ENCODE results near the gene CNOT3.
A peak's percentile ranks its signal among the peaks of the same experiment; 100 is the strongest.
"Not testable (repeated sequence)": the region's sequence is repeated elsewhere in the genome, so short reads cannot be mapped to it uniquely, and the experiment has no call there.

The CNOT3 gene

GRCh38 chr19:54179921-54180461 lies 42.4 kb downstream of the CNOT3 start:
- peaks cover 46 to 95% (median 84%) of the 10 kb centered on the region in 11 experiments for H3K36me3 ChIP-seq
- peaks cover 0 to 8% (median 0%) of the 10 kb centered on the region in 11 experiments; a peak in 2 of 22 replicates for H3K9me3 ChIP-seq (replicated peaks in 1 of 11)
- H3K4me3 ChIP-seq, result 0 out of 20 replicates have a peak overlapping the region, but pooled peaks of 2 of the 10 experiments have one; percentile 11 to 31
- H3K27me3 ChIP-seq, result no peaks in the 10 kb centered on the region
- peaks cover 6 to 83% (median 26%) of the 10 kb centered on the region in 11 experiments; a peak in 20 of 22 replicates for H4K20me1 ChIP-seq
- peaks cover 33 to 50% (median 46%) of the 10 kb centered on the region in 10 experiments for H3K4me1 ChIP-seq
- H3K27ac ChIP-seq, result peak overlapping the region in 9 of 11 experiments; percentile 26 to 84 (median 67); a peak in 12 of 22 replicates
- peak overlapping the region in 10 of 11 experiments; percentile 21 to 66 (median 50); a peak in 16 of 22 replicates for H3K9ac ChIP-seq
- no peak for TF ChIP-seq Cebpa-rat (IDR thresholded peaks at IDR 0.05)
- peak overlapping the region; percentile 24 to 85 (median 72); a peak in 21 of 22 replicates for H3K4me2 ChIP-seq

- Histone ChIP-seq H3K9ac (peak overlapping the region in 9 of 11 experiments; percentile 21 to 66 (median 48); a peak in 12 of 22 replicates), H3K4me2 (peak overlapping the region in 10 of 11 experiments; percentile 9 to 85 (median 74); a peak in 16 of 22 replicates), H3K27me3 (no peaks in the 10 kb centered on the region), H3K9me3 (replicated peaks in 1 of 11) (peaks cover 0 to 8% (median 0%) of the 10 kb centered on the region in 11 experiments; a peak in 2 of 22 replicates), H3K4me1 (peaks cover 26 to 48% (median 39%) of the 10 kb centered on the region in 10 experiments), H3K4me3 (no peak overlapping the region), H4K20me1 (peaks cover 6 to 83% (median 26%) of the 10 kb centered on the region in 11 experiments; a peak in 20 of 22 replicates), H3K36me3 (peaks cover 48 to 95% (median 84%) of the 10 kb centered on the region in 11 experiments), H3K27ac (peak overlapping the region in 9 of 11 experiments; percentile 26 to 84 (median 48); a peak in 12 of 22 replicates)
- TF ChIP-seq Cebpa-rat (IDR thresholded peaks at IDR 0.05), result no peak
These were observed 43.1 kb downstream of the CNOT3 start for GRCh38 chr19:54180691-54181091.

GRCh38 chr19:54181894-54182293 lies 44.3 kb downstream of the CNOT3 start:
- H3K9ac ChIP-seq; H3K4me2 ChIP-seq; H3K9me3 ChIP-seq (replicated peaks in 1 of 11); H3K27ac ChIP-seq; H3K27me3 ChIP-seq; H3K4me3 ChIP-seq: not testable (repeated sequence)
- peaks cover 6 to 83% (median 27%) of the 10 kb centered on the region in 11 experiments; a peak in 20 of 22 replicates for H4K20me1 ChIP-seq
- peaks cover 44 to 95% (median 84%) of the 10 kb centered on the region in 11 experiments for H3K36me3 ChIP-seq
- peaks cover 26 to 47% (median 38%) of the 10 kb centered on the region in 10 experiments for H3K4me1 ChIP-seq

DNA sequence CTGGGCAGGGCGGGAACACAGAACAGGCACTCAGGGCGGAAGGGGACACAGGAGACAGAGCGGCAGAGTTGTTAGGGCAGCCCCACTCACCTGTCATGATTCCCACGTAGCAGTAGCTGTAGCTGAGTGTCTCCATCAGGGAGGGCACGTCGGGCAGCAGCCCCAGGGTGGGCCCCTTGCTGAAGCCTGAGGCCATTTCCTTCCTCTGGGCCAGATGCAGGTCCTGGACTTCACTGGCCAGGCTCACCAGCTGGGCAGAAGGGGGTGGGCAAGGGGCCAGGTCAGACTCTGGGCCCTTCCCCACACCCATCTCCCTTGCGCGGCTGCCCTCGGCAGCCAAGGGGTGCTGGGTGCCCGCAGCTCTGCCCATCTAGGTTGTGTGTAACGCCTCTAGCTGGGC lies 45.9 kb downstream of the CNOT3 start:
- peak overlapping the region in 4 of 11 experiments; percentile 9 to 25 (median 18); a peak in 4 of 22 replicates for H3K27ac ChIP-seq
- H3K36me3 ChIP-seq, result peaks cover 42 to 88% (median 76%) of the 10 kb centered on the region in 11 experiments
- H3K4me2 ChIP-seq, result no peak overlapping the region
- peaks cover 0 to 8% (median 0%) of the 10 kb centered on the region in 11 experiments; a peak in 2 of 22 replicates for H3K9me3 ChIP-seq (replicated peaks in 1 of 11)
- H3K9ac ChIP-seq, result peak overlapping the region in 7 of 11 experiments; percentile 4 to 38 (median 18); a peak in 4 of 22 replicates
- H3K27me3 ChIP-seq, result no peaks in the 10 kb centered on the region
- peaks cover 36 to 60% (median 47%) of the 10 kb centered on the region in 10 experiments for H3K4me1 ChIP-seq
- H3K4me3 ChIP-seq, result no peak overlapping the region
- H4K20me1 ChIP-seq, result peaks cover 6 to 76% (median 25%) of the 10 kb centered on the region in 11 experiments; a peak in 20 of 22 replicates
- TF ChIP-seq Cebpa-rat (IDR thresholded peaks at IDR 0.05), result no peak

- no peak for TF ChIP-seq Cebpa-rat (IDR thresholded peaks at IDR 0.05)
- Histone ChIP-seq H4K20me1 (peaks cover under 1 to 49% (median 4%) of the 10 kb centered on the region in 11 experiments; a peak in 14 of 22 replicates), H3K9me3 (replicated peaks in 1 of 11) (peaks cover 0 to 8% (median 0%) of the 10 kb centered on the region in 11 experiments; a peak in 2 of 22 replicates), H3K4me2 (peak overlapping the region in 5 of 11 experiments; percentile 79 to 94 (median 93); a peak in 10 of 22 replicates), H3K36me3 (peaks cover 38 to 60% (median 54%) of the 10 kb centered on the region in 11 experiments), H3K4me1 (peaks cover 18 to 35% (median 22%) of the 10 kb centered on the region in 10 experiments), H3K27me3 (no peaks in the 10 kb centered on the region), H3K27ac (peak overlapping the region in 8 of 11 experiments; percentile 90 to 97 (median 93); a peak in 11 of 22 replicates), H3K9ac (peak overlapping the region in 10 of 11 experiments; percentile 88 to 95 (median 94); a peak in 19 of 22 replicates), H3K4me3 (peak overlapping the region in 1 of 10 experiments; percentile 96; a peak in 1 of 20 replicates)
These were observed 48.8 kb downstream of the CNOT3 start for GRCh38 chr19:54186351-54186750.

DNA sequence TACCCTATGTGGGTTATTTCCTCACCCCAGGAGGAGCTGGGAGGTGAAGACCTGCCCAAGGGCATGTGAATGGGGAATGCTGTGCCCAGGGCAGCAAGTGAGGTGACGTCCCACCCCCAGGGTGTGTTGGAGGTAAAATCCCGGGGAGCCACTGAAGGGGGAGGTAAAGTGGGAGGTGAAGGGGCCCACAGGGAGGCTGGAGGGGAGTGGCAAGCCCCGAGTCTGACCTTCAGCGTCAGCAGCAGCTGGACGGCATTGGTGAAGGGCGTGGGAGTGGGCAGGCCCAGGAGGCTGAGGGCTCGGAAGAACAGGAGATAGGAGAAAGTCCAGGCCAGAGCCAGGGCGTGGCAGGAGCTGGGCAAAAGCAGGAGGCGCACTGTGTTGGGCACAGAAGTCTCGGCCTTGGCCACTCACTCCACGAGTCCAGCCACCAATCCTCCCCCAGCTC lies 49.4 kb downstream of the CNOT3 start:
- Histone ChIP-seq H3K4me1 (peaks cover 19 to 36% (median 26%) of the 10 kb centered on the region in 10 experiments), H3K36me3 (peaks cover 38 to 59% (median 53%) of the 10 kb centered on the region in 11 experiments), H3K27ac (peak overlapping the region in 10 of 11 experiments; percentile 45 to 97 (median 91); a peak in 21 of 22 replicates), H3K4me2 (peak overlapping the region; percentile 79 to 99 (median 94); a peak in 21 of 22 replicates), H3K9me3 (replicated peaks in 1 of 11) (peaks cover 0 to 8% (median 0%) of the 10 kb centered on the region in 11 experiments; a peak in 2 of 22 replicates), H4K20me1 (peaks cover 4 to 55% (median 8%) of the 10 kb centered on the region in 11 experiments; a peak in 15 of 22 replicates), H3K27me3 (no peaks in the 10 kb centered on the region), H3K9ac (peak overlapping the region; percentile 88 to 95 (median 94)), H3K4me3 (peak overlapping the region in 6 of 10 experiments; percentile 82 to 96 (median 90); a peak in 9 of 20 replicates)
- TF ChIP-seq Cebpa-rat (IDR thresholded peaks at IDR 0.05), result no peak

DNA sequence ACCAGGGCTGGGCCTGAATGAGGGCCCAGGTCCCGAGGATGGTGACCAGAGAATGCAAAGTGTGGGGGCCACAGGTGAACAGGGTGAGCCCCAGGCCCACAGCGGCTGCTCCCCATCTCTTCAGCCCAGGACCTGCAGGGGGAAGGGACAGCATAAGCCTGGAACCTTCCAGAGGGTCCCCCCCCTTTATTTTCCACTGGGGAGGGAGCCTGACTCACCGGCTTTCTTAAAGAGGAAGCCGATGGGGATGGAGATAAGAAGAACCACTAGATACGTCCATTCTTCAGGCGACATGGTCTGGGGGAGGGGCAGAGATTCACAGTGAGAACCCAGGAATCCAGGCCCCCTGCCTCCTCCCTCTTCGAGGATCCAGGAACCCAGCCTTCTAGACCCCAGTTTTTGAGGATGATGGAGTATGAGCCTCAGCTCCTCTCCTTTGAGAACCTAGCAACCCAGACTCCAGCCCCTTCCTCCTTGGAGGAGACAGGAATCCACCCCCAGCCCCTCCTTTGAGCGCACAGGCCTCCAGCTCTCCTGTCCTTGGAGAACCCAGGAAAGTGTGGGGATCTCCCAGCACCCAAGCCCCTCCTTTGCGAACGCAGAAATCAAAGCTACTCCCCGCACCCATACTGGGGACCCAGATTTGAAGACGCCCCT lies 50.8 kb downstream of the CNOT3 start:
- Histone ChIP-seq H3K9ac (peak overlapping the region; percentile 88 to 95 (median 94)), H3K9me3 (replicated peaks in 1 of 11) (peaks cover 0 to 4% (median 0%) of the 10 kb centered on the region in 11 experiments; a peak in 1 of 22 replicates), H3K4me1 (peaks cover 33 to 48% (median 39%) of the 10 kb centered on the region in 10 experiments), H3K36me3 (peaks cover 42 to 59% (median 50%) of the 10 kb centered on the region in 11 experiments), H3K4me3 (peak overlapping the region; percentile 75 to 96 (median 86)), H3K4me2 (peak overlapping the region; percentile 79 to 99 (median 94)), H3K27ac (peak overlapping the region; percentile 77 to 97 (median 91)), H3K27me3 (no peaks in the 10 kb centered on the region), H4K20me1 (peaks cover 12 to 60% (median 18%) of the 10 kb centered on the region in 11 experiments; a peak in 15 of 22 replicates)
- no peak for TF ChIP-seq Cebpa-rat (IDR thresholded peaks at IDR 0.05)

- Histone ChIP-seq H3K4me2 (peak within 1 kb of the TSS; percentile 79 to 99 (median 94)), H3K36me3 (peaks cover 43 to 58% (median 49%) of the 10 kb centered on the region in 11 experiments), H3K27me3 (no peaks in the 10 kb centered on the region), H4K20me1 (peaks cover 12 to 51% (median 18%) of the 10 kb centered on the region in 11 experiments; a peak in 15 of 22 replicates), H3K9ac (peak within 1 kb of the TSS; percentile 88 to 95 (median 94)), H3K9me3 (replicated peaks in 1 of 11) (no peaks in the 10 kb centered on the region), H3K27ac (peak within 1 kb of the TSS; percentile 90 to 97 (median 95)), H3K4me3 (peak within 1 kb of the TSS; percentile 77 to 97 (median 86)), H3K4me1 (peaks cover 37 to 54% (median 42%) of the 10 kb centered on the region in 10 experiments)
- TF ChIP-seq Cebpa-rat (IDR thresholded peaks at IDR 0.05), result no peak
These were observed 51.7 kb downstream of the CNOT3 start, which contains the start of gene MBOAT7 for GRCh38 chr19:54189145-54189734. Gene MBOAT7 (minus strand): TSS chr19:54189580. CDS start chr19:54188508, 1,072 bp downstream.
